Parathyroid adenoma (tissue), 2 donors: ENCODE measurements around the gene PROKR1.

Experiments used
- H2AFZ ChIP-seq: fragments of 300-600 bp; sonication (generic); one replicate; pipeline ENCODE4 v1.7.0; 2017; ENCODE audit warnings: antibody characterized with exemption, mild to moderate bottlenecking
- H3K27ac ChIP-seq: fragments of 300-600 bp; sonication (generic); one replicate; pipeline ENCODE4 v1.7.0; 2017
- H3K27me3 ChIP-seq: fragments of 300-600 bp; sonication (generic); one replicate; pipeline ENCODE4 v1.7.0; 2017; ENCODE audit warnings: low read length; ENCODE audit not compliant: control insufficient read depth, insufficient read depth
- H3K36me3 ChIP-seq: fragments of 300-600 bp; sonication (generic); one replicate; pipeline ENCODE4 v1.7.0; 2017; ENCODE audit warnings: low read length; ENCODE audit not compliant: control insufficient read depth, insufficient read depth
- H3K4me1 ChIP-seq: fragments of 300-600 bp; sonication (generic); one replicate; pipeline ENCODE4 v1.7.0; 2017; ENCODE audit warnings: control low read depth
- H3K4me2 ChIP-seq: fragments of 300-600 bp; sonication (generic); one replicate; pipeline ENCODE4 v1.7.0; 2017; ENCODE audit warnings: low read length
- H3K4me3 ChIP-seq: fragments of 300-600 bp; sonication (generic); one replicate; pipeline ENCODE4 v1.7.0; 2017; ENCODE audit warnings: low read depth, low read length
- H3K79me2 ChIP-seq: fragments of 300-600 bp; sonication (generic); one replicate; pipeline ENCODE4 v1.7.0; 2017; ENCODE audit warnings: control low read depth
- H3K9ac ChIP-seq: fragments of 300-600 bp; sonication (generic); one replicate; pipeline ENCODE4 v1.7.0; 2017; ENCODE audit warnings: mild to moderate bottlenecking
- H3K9me3 ChIP-seq: fragments of 300-600 bp; sonication (generic); one replicate; pipeline ENCODE4 v1.7.0; 2017; ENCODE audit warnings: low read length; ENCODE audit not compliant: control insufficient read depth
- TF ChIP-seq, protein P1 (sequence below): fragments of 300-600 bp; sonication (generic); IDR thresholded peaks from one replicate; pipeline ENCODE4 v1.7.0; 2017; ENCODE audit warnings: antibody characterized with exemption, mild to moderate bottlenecking
- donor health status: primary hyperparathyroidism.

The PROKR1 gene

DNA sequence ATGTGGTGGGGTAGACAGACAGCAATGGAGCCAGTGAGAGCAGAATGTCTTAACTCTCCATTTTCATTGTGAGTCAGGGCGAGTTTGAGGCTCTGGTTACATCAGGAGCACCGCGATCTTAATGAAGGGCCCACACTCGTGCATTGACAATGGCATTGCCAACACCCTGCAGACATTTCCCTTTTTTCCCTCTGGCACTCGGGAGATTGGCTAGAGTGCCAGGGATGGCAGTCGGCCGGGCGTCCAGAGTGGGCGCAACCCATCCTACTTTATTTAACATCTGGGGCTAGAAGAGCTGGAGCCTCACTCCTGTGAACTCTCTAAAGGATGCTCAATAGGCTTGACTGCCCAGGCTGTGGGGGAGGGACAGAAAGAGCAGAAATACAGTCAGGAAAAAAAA lies 9.7 kb downstream of the PROKR1 start:
- Histone ChIP-seq H3K4me2 (no peak overlapping the region), H2AFZ (no peak overlapping the region), H3K4me3 (no peak overlapping the region), H3K9ac (no peak overlapping the region), H3K4me1 (no peaks in the 10 kb centered on the region), H3K27ac (no peak overlapping the region), H3K9me3 (no peaks in the 10 kb centered on the region), H3K27me3 (no peaks in the 10 kb centered on the region), H3K79me2 (no peaks in the 10 kb centered on the region), H3K36me3 (no peaks in the 10 kb centered on the region)
- TF ChIP-seq, protein P1, sequence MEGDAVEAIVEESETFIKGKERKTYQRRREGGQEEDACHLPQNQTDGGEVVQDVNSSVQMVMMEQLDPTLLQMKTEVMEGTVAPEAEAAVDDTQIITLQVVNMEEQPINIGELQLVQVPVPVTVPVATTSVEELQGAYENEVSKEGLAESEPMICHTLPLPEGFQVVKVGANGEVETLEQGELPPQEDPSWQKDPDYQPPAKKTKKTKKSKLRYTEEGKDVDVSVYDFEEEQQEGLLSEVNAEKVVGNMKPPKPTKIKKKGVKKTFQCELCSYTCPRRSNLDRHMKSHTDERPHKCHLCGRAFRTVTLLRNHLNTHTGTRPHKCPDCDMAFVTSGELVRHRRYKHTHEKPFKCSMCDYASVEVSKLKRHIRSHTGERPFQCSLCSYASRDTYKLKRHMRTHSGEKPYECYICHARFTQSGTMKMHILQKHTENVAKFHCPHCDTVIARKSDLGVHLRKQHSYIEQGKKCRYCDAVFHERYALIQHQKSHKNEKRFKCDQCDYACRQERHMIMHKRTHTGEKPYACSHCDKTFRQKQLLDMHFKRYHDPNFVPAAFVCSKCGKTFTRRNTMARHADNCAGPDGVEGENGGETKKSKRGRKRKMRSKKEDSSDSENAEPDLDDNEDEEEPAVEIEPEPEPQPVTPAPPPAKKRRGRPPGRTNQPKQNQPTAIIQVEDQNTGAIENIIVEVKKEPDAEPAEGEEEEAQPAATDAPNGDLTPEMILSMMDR = no peak

GRCh38 chr2:68653538-68653982 lies 10.2 kb downstream of the PROKR1 start:
- Histone ChIP-seq H3K27me3 (no peaks in the 10 kb centered on the region), H3K79me2 (no peaks in the 10 kb centered on the region), H3K4me2 (no peak overlapping the region), H3K4me3 (no peak overlapping the region), H3K9ac (no peak overlapping the region), H3K9me3 (no peaks in the 10 kb centered on the region), H3K4me1 (no peaks in the 10 kb centered on the region), H2AFZ (no peak overlapping the region), H3K27ac (no peak overlapping the region), H3K36me3 (no peaks in the 10 kb centered on the region)
- TF ChIP-seq, protein P1 = no peak

- H3K27ac ChIP-seq = no peak overlapping the region
- no peaks in the 10 kb centered on the region for H3K27me3 ChIP-seq
These were observed 14.9 kb downstream of the PROKR1 start for GRCh38 chr2:68658266-68658665.

DNA sequence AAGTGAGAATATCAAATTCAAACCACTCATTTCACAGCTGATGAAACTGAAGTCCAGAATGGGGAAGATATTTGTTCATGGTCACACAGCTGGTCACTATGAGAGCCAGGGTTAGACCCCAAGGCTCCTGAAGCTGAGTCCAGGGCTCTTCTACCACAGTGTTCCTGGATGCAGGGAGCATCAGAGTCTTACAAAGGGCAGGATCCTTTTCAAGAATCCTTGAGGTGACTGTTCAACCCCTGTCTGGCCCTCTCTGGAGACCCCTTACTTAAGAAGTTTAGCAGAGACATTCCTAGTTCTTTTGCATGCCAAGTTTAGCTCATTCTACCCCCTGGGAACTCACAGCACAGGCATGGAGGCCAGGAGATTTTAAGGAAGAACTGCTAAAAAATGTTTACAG lies 15.7 kb downstream of the PROKR1 start:
- TF ChIP-seq, protein P1 = no peak
- no peak overlapping the region for H3K4me3 ChIP-seq
- no peak overlapping the region for H3K4me2 ChIP-seq
- H3K4me1 ChIP-seq = no peaks in the 10 kb centered on the region
- H3K27me3 ChIP-seq = no peaks in the 10 kb centered on the region
- H3K9me3 ChIP-seq = no peaks in the 10 kb centered on the region
- H3K9ac ChIP-seq = no peak overlapping the region
- no peaks in the 10 kb centered on the region for H3K79me2 ChIP-seq
- H2AFZ ChIP-seq = no peak overlapping the region
- no peak overlapping the region for H3K27ac ChIP-seq
- no peaks in the 10 kb centered on the region for H3K36me3 ChIP-seq

More at GRCh38 chr2:68658266-68658665, 14.9 kb downstream of the PROKR1 start:
- Histone ChIP-seq H2AFZ (no peak overlapping the region), H3K79me2 (no peaks in the 10 kb centered on the region), H3K4me2 (no peak overlapping the region), H3K36me3 (no peaks in the 10 kb centered on the region), H3K4me1 (no peaks in the 10 kb centered on the region), H3K9me3 (no peaks in the 10 kb centered on the region), H3K4me3 (no peak overlapping the region), H3K9ac (no peak overlapping the region)
- TF ChIP-seq, protein P1 = no peak

DNA sequence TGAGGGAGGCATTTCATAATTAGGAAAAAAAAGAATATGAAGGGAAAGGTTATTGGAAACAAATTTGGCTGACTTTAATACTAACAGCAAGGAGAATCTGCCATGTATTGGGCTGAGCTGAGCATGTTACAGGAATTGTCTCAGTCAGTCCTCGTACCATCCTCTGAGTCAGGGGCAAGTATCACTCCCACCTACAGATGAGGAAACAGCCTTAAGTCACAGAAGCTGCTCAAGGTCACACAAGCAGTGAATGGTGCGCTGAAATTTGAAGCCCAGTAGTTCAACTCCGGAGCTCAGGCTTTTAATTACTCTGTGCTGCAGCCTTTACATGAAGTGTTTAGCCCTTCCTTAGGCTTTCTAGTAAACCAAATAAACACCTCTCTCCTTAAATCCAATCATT lies 17.3 kb downstream of the PROKR1 start:
- H3K79me2 ChIP-seq = no peaks in the 10 kb centered on the region
- H3K9me3 ChIP-seq = no peaks in the 10 kb centered on the region
- no peaks in the 10 kb centered on the region for H3K36me3 ChIP-seq
- no peak overlapping the region for H2AFZ ChIP-seq
- H3K9ac ChIP-seq = no peak overlapping the region
- H3K4me2 ChIP-seq = no peak overlapping the region
- no peaks in the 10 kb centered on the region for H3K27me3 ChIP-seq
- H3K4me3 ChIP-seq = no peak overlapping the region
- H3K4me1 ChIP-seq = no peaks in the 10 kb centered on the region
- no peak overlapping the region for H3K27ac ChIP-seq
- TF ChIP-seq, protein P1 = no peak
